ENCODE results near the gene LRFN4. TPM values are rescaled to one million over a fixed set of nuclear protein-coding genes. Genes with fewer than 3 reads are reported as not detected.

Gene LRFN4
- total RNA-seq, 1 experiment from 2014 or later: 66.7 TPM

DNA sequence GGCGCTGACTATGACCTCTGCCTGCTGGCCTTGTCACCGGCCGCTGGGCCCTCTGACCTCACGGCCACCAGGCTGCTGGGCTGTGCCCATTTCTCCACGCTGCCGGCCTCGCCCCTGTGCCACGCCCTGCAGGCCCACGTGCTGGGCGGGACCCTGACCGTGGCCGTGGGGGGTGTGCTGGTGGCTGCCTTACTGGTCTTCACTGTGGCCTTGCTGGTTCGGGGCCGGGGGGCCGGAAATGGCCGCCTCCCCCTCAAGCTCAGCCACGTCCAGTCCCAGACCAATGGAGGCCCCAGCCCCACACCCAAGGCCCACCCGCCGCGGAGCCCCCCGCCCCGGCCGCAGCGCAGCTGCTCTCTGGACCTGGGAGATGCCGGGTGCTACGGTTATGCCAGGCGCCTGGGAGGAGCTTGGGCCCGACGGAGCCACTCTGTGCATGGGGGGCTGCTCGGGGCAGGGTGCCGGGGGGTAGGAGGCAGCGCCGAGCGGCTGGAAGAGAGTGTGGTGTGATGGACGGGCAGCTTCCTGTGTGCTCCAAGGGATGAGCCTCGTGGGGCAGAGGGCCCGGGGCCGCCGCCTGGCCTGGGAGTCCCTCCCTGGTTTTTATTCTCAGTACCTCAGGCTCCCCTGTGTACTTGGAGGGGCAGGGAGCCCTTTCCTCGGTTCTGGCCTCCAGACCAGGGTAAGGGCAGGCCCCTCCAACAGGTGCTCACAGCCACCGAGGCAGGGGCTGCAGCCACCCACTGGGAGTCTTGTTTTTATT lies 3.0 kb downstream of the LRFN4 start:
- Mint-ChIP-seq H3K27me3 (ENCODE audit: low read depth) (peaks cover 2% of the 10 kb centered on the region), H3K27ac (no peak overlapping the region), H3K4me3 (no peak overlapping the region), H3K36me3 (ENCODE audit: insufficient read depth in 1 of 3, low read depth in 3 of 3) (peaks cover 0 to 7% (median 2%) of the 10 kb centered on the region in 3 experiments; a peak in 3 of 7 replicates), H3K9me3 (no peaks in the 10 kb centered on the region), H3K4me1 (peaks cover 9 to 12% of the 10 kb centered on the region in 2 experiments)
- H3K18ac ChIP-seq (ENCODE audit: insufficient read length, low read depth, low read length): no peak overlapping the region
- H3K14ac ChIP-seq (ENCODE audit: insufficient read depth, low read length): no peak overlapping the region
- no peak overlapping the region for H3K27ac ChIP-seq (ENCODE audit: insufficient read length, low read depth, low read length)
- H3K23me2 ChIP-seq (ENCODE audit: insufficient read length, low read depth, low read length, poor library complexity, severe bottlenecking): peaks cover 10% of the 10 kb centered on the region
- no peaks in the 10 kb centered on the region for H3K4me1 ChIP-seq (ENCODE audit: insufficient read depth, low read length)
- no peak overlapping the region for H3K4me2 ChIP-seq (ENCODE audit: insufficient read depth, insufficient read length, low read length)
- no peaks in the 10 kb centered on the region for H3K9me3 ChIP-seq (ENCODE audit: control insufficient read depth, low read depth, low read length)
- no peak overlapping the region for H2BK5ac ChIP-seq (ENCODE audit: insufficient read length, low read length)
- H3K4ac ChIP-seq (ENCODE audit: low read depth, low read length): no peak overlapping the region
- H2AFZ ChIP-seq (ENCODE audit: low read length): no peak overlapping the region
- no peak overlapping the region for H2BK120ac ChIP-seq (ENCODE audit: low read depth, low read length, poor library complexity, severe bottlenecking)
- H4K20me1 ChIP-seq (ENCODE audit: control insufficient read depth, insufficient read depth, insufficient read length): no peaks in the 10 kb centered on the region
- H3K27me3 ChIP-seq (ENCODE audit: insufficient read depth, low read length): no peaks in the 10 kb centered on the region
- H3K79me1 ChIP-seq (ENCODE audit: insufficient read depth, low read depth, low read length, poor library complexity, severe bottlenecking): no peaks in the 10 kb centered on the region
- no peak overlapping the region for H2BK15ac ChIP-seq (ENCODE audit: low read depth, low read length)
- no peak overlapping the region for H4K91ac ChIP-seq (ENCODE audit: insufficient read length, low read depth, low read length)
- H2BK12ac ChIP-seq (ENCODE audit: insufficient read length, low read depth, low read length): no peak overlapping the region
- no peak overlapping the region for H3K9ac ChIP-seq (ENCODE audit: extremely low read depth, insufficient read length, low read length)
- no peak overlapping the region for H3T11ph ChIP-seq (ENCODE audit: low read length)
- H4K5ac ChIP-seq (ENCODE audit: insufficient read length, low read depth, low read length): no peak overlapping the region
- no peak for DNase-seq
- no peaks in the 10 kb centered on the region for H3K79me2 ChIP-seq (ENCODE audit: insufficient read depth, low read length)
- H4K8ac ChIP-seq (replicated peaks; ENCODE audit: insufficient read length, low read depth, low read length): no peak overlapping the region
- H3K56ac ChIP-seq (ENCODE audit: insufficient read length, low read depth, low read length): no peak overlapping the region
- H2BK20ac ChIP-seq (ENCODE audit: low read depth, low read length, poor library complexity, severe bottlenecking): no peak overlapping the region
- H3K23ac ChIP-seq (ENCODE audit: insufficient read length, low read depth, low read length): no peak overlapping the region
- TF ChIP-seq, protein P1, sequence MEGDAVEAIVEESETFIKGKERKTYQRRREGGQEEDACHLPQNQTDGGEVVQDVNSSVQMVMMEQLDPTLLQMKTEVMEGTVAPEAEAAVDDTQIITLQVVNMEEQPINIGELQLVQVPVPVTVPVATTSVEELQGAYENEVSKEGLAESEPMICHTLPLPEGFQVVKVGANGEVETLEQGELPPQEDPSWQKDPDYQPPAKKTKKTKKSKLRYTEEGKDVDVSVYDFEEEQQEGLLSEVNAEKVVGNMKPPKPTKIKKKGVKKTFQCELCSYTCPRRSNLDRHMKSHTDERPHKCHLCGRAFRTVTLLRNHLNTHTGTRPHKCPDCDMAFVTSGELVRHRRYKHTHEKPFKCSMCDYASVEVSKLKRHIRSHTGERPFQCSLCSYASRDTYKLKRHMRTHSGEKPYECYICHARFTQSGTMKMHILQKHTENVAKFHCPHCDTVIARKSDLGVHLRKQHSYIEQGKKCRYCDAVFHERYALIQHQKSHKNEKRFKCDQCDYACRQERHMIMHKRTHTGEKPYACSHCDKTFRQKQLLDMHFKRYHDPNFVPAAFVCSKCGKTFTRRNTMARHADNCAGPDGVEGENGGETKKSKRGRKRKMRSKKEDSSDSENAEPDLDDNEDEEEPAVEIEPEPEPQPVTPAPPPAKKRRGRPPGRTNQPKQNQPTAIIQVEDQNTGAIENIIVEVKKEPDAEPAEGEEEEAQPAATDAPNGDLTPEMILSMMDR (conservative IDR thresholded peaks at IDR 0.05): no peak
- no CpG with 5 or more reads among the region's 41 CpGs for WGBS (ENCODE audit: extremely low coverage, insufficient read length, low lambda C conversion rate)
- H2AK5ac ChIP-seq (ENCODE audit: insufficient read length, low read length): no peak overlapping the region

Data from H9 (cell line).